H1 (cell line): ENCODE measurements around the gene PHLPP1. TPM values are rescaled to one million over a fixed set of nuclear protein-coding genes. Genes with fewer than 3 reads are reported as not detected.
A peak's percentile ranks its signal among the peaks of the same experiment; 100 is the strongest.

ENCODE experiments used
- EZH2 ChIP-seq: fragments of 200-600 bp; sonication (generic); IDR thresholded peaks from 2 replicates; pipeline ENCODE4 v1.7.1; 2012; ENCODE audit warnings: low read depth, mild to moderate bottlenecking, moderate library complexity, low read length, inconsistent platforms; ENCODE audit not compliant: severe bottlenecking
- KDM4A ChIP-seq: IDR thresholded peaks from one replicate; pipeline ENCODE4 v1.7.1; 2012; ENCODE audit warnings: low read depth, mild to moderate bottlenecking, moderate library complexity, low read length, inconsistent platforms; ENCODE audit not compliant: severe bottlenecking
- KDM5A ChIP-seq: fragments of 200-600 bp; IDR thresholded peaks from 2 replicates; pipeline ENCODE4 v1.7.1; 2012; ENCODE audit warnings: mild to moderate bottlenecking, low read length, inconsistent platforms, mixed read lengths
- POLR2A ChIP-seq, 2 experiments: IDR thresholded peaks; 1 replicate in 1 of 2; 2 replicates in 1 of 2; pipeline ENCODE4 v1.6.1; 2011; ENCODE audit warnings: low read depth in 2 of 2, low read length in 2 of 2, mild to moderate bottlenecking in 2 of 2; ENCODE audit errors: control extremely low read depth in 1 of 2
- RAD21 ChIP-seq, 2 experiments: IDR thresholded peaks in 1 of 2; conservative IDR thresholded peaks in 1 of 2; 2 replicates each; pipeline ENCODE4 v1.6.1; 2011; ENCODE audit warnings: low read depth in 2 of 2, low read length in 2 of 2, improper control_type of control experiment in 1 of 2, inconsistent platforms in 1 of 2, mild to moderate bottlenecking in 1 of 2, moderate library complexity in 1 of 2
- SIN3A ChIP-seq, 2 experiments: IDR thresholded peaks in 1 of 2; conservative IDR thresholded peaks in 1 of 2; 2 replicates each; pipeline ENCODE4 v1.6.1; 2011 to 2012; ENCODE audit warnings: low read length in 2 of 2, improper control_type of control experiment in 1 of 2, low read depth in 1 of 2, mild to moderate bottlenecking in 1 of 2
- SUZ12 ChIP-seq: fragments of 200-600 bp; sonication (generic); IDR thresholded peaks from 2 replicates; pipeline ENCODE4 v1.6.1; 2012; ENCODE audit warnings: mild to moderate bottlenecking, inconsistent platforms, low read length, moderate library complexity, mixed read lengths
- TEAD4 ChIP-seq: IDR thresholded peaks from 2 replicates; pipeline ENCODE4 v1.6.1; 2012; ENCODE audit warnings: low read depth, low read length, inconsistent platforms, mixed read lengths
- polyA plus RNA-seq, 7 experiments: library from polyadenylated mRNA; depleted of rRNA in 3 of 7; stranded (reverse) in 5 of 7; unstranded in 2 of 7; fragments of >200 nt in 5 of 7; fragments of 200-250 nt in 2 of 7; gene quantifications; 1 replicate in 5 of 7; 2 replicates in 1 of 7; 4 replicates in 1 of 7; pipeline versions ENCODE4 v1.2.1 to v1.2.3, GENCODE V29; 2011 to 2013; ENCODE audit warnings: missing spikeins in 2 of 7, mixed read lengths in 2 of 7
- total RNA-seq: library from RNA; stranded (reverse); fragmentation: NEBNext Ultra II Directional; extraction: Animal tissue kit (Norgen Biotek cat#: 25700); gene quantifications from 2 replicates; pipeline ENCODE4 v1.2.1, GENCODE V29; 2021

The PHLPP1 gene
- total and polyA plus RNA-seq, 2 of the 8 experiments (the other 6 are each of a cell fraction or from before 2014, with no cell fraction given), result 28.0 to 66.3 TPM

GRCh38 chr18:62877411-62878221 is 162.3 kb downstream of the PHLPP1 start (continued):
- TF ChIP-seq KDM4A (no peak), RAD21 (IDR thresholded peaks at IDR 0.05 in 1 of 2, conservative IDR thresholded peaks at IDR 0.05 in 1 of 2; ENCODE audit: low read depth in 2 of 2, low read length in 2 of 2) (peak; percentile 14 to 40; a peak in 3 of 4 replicates), KDM5A (no peak), TEAD4 (peak; percentile 98), POLR2A (IDR thresholded peaks at IDR 0.05; ENCODE audit: control extremely low read depth in 1 of 2, low read depth in 2 of 2, low read length in 2 of 2) (0 out of 3 replicates have a peak, but pooled peaks of 1 of the 2 experiments have one; percentile 26), EZH2 (peak; percentile 43), SIN3A (conservative IDR thresholded peaks at IDR 0.05 in 1 of 2, IDR thresholded peaks at IDR 0.05 in 1 of 2; ENCODE audit: low read depth in 1 of 2, low read length in 2 of 2) (0 out of 4 replicates have a peak, but pooled peaks of 1 of the 2 experiments have one; percentile 76), SUZ12 (no peak)
